ENCODE measurements around the gene CCDC187. TPM values are rescaled to one million over a fixed set of nuclear protein-coding genes. Genes with fewer than 3 reads are reported as not detected.

CCDC187 gene
- total and polyA plus RNA-seq, 2 of the 4 experiments (the other 2 are of a cell fraction): not detected

DNA sequence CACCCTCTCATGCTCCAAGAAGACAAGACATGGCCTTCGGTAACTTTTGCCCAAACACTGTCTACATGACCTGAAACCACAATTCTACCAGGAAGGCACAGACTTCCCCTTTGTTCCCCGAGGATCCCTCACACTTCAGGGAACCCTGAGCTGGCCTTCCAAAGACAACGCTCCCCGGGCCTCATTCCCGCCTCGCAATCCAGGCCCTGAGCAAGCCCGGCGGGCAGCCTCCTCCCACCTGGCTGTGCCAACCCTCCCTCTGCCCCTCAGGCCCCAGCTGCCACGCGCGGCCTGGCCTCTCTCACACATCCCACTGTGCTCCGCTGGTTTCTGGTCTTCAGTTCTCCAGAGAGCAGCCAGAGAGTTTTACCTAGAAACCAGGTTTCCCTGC is 65.6 kb downstream of the CCDC187 start:
- no peak for ATAC-seq (ENCODE audit: low read depth)
- TF ChIP-seq CEBPB (IDR thresholded peaks at IDR 0.05; ENCODE audit: low read depth, low read length): no peak
- no peak for TF ChIP-seq FOS (IDR thresholded peaks at IDR 0.05; ENCODE audit: low read depth, low read length)
- no peak for TF ChIP-seq SMC3 (IDR thresholded peaks at IDR 0.05; ENCODE audit: low read depth, low read length)
- no peak for TF ChIP-seq BHLHE40 (IDR thresholded peaks at IDR 0.05; ENCODE audit: low read depth, low read length)
- TF ChIP-seq POLR2A (IDR thresholded peaks at IDR 0.05; ENCODE audit: low read depth, low read length): no peak
- no peak for TF ChIP-seq RAD21 (IDR thresholded peaks at IDR 0.05; ENCODE audit: low read length)
- no peak for TF ChIP-seq RCOR1 (IDR thresholded peaks at IDR 0.05; ENCODE audit: insufficient replicate concordance, low read length)
- no peak for TF ChIP-seq MAZ (IDR thresholded peaks at IDR 0.05; ENCODE audit: borderline replicate concordance, low read depth, low read length)
- TF ChIP-seq MAFK (IDR thresholded peaks at IDR 0.05; ENCODE audit: low read depth, low read length): no peak
- TF ChIP-seq MXI1 (IDR thresholded peaks at IDR 0.05; ENCODE audit: borderline replicate concordance, low read depth, low read length): no peak
- TF ChIP-seq CTCF (conservative IDR thresholded peaks at IDR 0.05; ENCODE audit: low read depth, low read length): no peak
- TF ChIP-seq, protein P1, sequence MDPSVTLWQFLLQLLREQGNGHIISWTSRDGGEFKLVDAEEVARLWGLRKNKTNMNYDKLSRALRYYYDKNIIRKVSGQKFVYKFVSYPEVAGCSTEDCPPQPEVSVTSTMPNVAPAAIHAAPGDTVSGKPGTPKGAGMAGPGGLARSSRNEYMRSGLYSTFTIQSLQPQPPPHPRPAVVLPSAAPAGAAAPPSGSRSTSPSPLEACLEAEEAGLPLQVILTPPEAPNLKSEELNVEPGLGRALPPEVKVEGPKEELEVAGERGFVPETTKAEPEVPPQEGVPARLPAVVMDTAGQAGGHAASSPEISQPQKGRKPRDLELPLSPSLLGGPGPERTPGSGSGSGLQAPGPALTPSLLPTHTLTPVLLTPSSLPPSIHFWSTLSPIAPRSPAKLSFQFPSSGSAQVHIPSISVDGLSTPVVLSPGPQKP (IDR thresholded peaks at IDR 0.05; ENCODE audit: borderline replicate concordance, low read depth, low read length): no peak
- no peak for TF ChIP-seq RFX5 (IDR thresholded peaks at IDR 0.05; ENCODE audit: low read depth, low read length)
- Histone ChIP-seq H3K4me3 (ENCODE audit: insufficient read depth, low read depth, low read length) (no peak overlapping the region), H3K36me3 (ENCODE audit: control insufficient read depth, insufficient read depth, low read length) (peaks cover 8% of the 10 kb centered on the region), H4K8ac (ENCODE audit: low read depth in 2 of 2, low read length in 2 of 2) (no peak overlapping the region), H4K5ac (ENCODE audit: low read depth, low read length) (no peak overlapping the region), H2AK9ac (replicated peaks; ENCODE audit: low read depth, low read length, poor library complexity) (no peak overlapping the region), H2BK120ac (ENCODE audit: low read depth, low read length) (no peak overlapping the region), H4K91ac (ENCODE audit: insufficient read depth, low read depth, low read length) (no peak overlapping the region), H3K9me3 (ENCODE audit: control insufficient read depth, insufficient read depth, low read length) (no peaks in the 10 kb centered on the region), H3K9me1 (ENCODE audit: insufficient read depth, low read length) (peaks cover 11% of the 10 kb centered on the region), H3K27ac (ENCODE audit: insufficient read depth, low read length) (no peak overlapping the region), H3K14ac (replicated peaks; ENCODE audit: low read depth, low read length) (no peak overlapping the region), H2BK20ac (ENCODE audit: low read depth, low read length) (no peak overlapping the region), H3K4me1 (ENCODE audit: control insufficient read depth, insufficient read depth, low read length) (no peaks in the 10 kb centered on the region), H2AK5ac (ENCODE audit: low read depth, low read length) (no peak overlapping the region), H3K23ac (ENCODE audit: low read depth, low read length) (no peak overlapping the region), H2AFZ (replicated peaks; ENCODE audit: low read length, poor library complexity) (no peak overlapping the region), H3K56ac (ENCODE audit: extremely low read depth, insufficient read depth, low read length) (no peak overlapping the region), H4K20me1 (ENCODE audit: insufficient read depth, low read length) (peaks cover 43% of the 10 kb centered on the region), H2BK15ac (ENCODE audit: low read depth, low read length) (no peak overlapping the region), H2BK5ac (ENCODE audit: low read depth, low read length, poor library complexity, severe bottlenecking) (no peak overlapping the region), H3K4me2 (ENCODE audit: low read depth, low read length) (no peak overlapping the region), H3K27me3 (ENCODE audit: control insufficient read depth, insufficient read depth, low read length) (no peaks in the 10 kb centered on the region), H3K18ac (ENCODE audit: low read depth, low read length) (no peak overlapping the region), H3K9ac (ENCODE audit: low read depth, low read length) (no peak overlapping the region), H3K4ac (ENCODE audit: low read depth, low read length) (no peak overlapping the region), H3K79me1 (ENCODE audit: low read depth in 1 of 2, low read length in 2 of 2) (peaks cover 11 to 47% of the 10 kb centered on the region in 2 experiments; a peak in 3 of 4 replicates)
- WGBS, 2 experiments (ENCODE audit: extremely low coverage in 2 of 2, insufficient read length in 1 of 2): 82% methylated on average over 7 of the region's 12 CpGs; no CpG with 5 or more reads in 1 of the 2 experiments
- intact Hi-C loops (cut with micrococcal nuclease): no loop called here
- no peak for DNase-seq
- in situ Hi-C loops (cut with MboI; ENCODE audit: low sequenced_read_pairs): no loop called here
- ChIA-PET CTCF (no interaction called here), POLR2A (ENCODE audit: unreplicated experiment) (no interaction called here)
- BruUV-seq (replicated peaks): no TSS peak
- dilution Hi-C loops (cut with HindIII; ENCODE audit: low sequenced_read_pairs, unreplicated experiment): no loop called here
